HCT116 (cell line): ENCODE data around the gene MICOS13. TPM values are rescaled to one million over a fixed set of nuclear protein-coding genes. Genes with fewer than 3 reads are reported as not detected.

Experiments used
- ATAC-seq: fragments of 200-7000 bp; cut with Tn5 transposase; 2 replicates; pipeline ENCODE4 v1.9.1; 2020; ENCODE audit warnings: mild to moderate bottlenecking, moderate library complexity
- BruUV-seq: library from RNA; stranded (reverse); fragments of 400-500 nt; replicated peaks from 2 replicates; lab custom pipeline; 2021; lab: Mats Ljungman, UMichigan
- CTCF ChIA-PET: fragments of 300-600 bp; sonication (Branson Sonifier 250); formaldehyde crosslinking; loops from one replicate; lab custom pipeline; 2021; ENCODE audit warnings: antibody characterized with exemption; lab: Charles Lee
- POLR2A ChIA-PET: fragments of 300-600, 350-600 bp; sonication (Branson Sonifier 250); formaldehyde crosslinking; loops from one replicate; lab custom pipeline; 2021; ENCODE audit warnings: antibody characterized with exemption; lab: Charles Lee
- RAD21 ChIA-PET, 2 experiments: fragments of 300-600 bp; sonication (Branson Sonifier 250); formaldehyde crosslinking; loops; one replicate each; lab custom pipeline; 2023; ENCODE audit warnings: low total read pairs in 2 of 2; ENCODE audit not compliant: uncharacterized antibody in 2 of 2, unreplicated experiment in 2 of 2, low non-redundant PET in 1 of 2; lab: Charles Lee
- DNase-seq: peaks from one replicate; pipeline ENCODE4 v3.0.0-alpha.2; 2010; ENCODE audit warnings: low read depth, low spot score
- H2AFZ ChIP-seq: fragments of 200-600 bp; shearing (Covaris generic), sonication (generic); 2 replicates; pipeline ENCODE4 v1.6.1; 2017; ENCODE audit warnings: low read depth, mixed run types, mixed read lengths, antibody characterized with exemption, low read length; ENCODE audit not compliant: poor library complexity, severe bottlenecking
- H3K27ac ChIP-seq: 2 replicates; pipeline ENCODE4 v1.5.1; 2012; ENCODE audit warnings: low read depth, low read length
- H3K27me3 ChIP-seq: fragments of 200-600 bp; sonication (generic); 2 replicates; pipeline ENCODE4 v1.6.1; 2016; ENCODE audit warnings: mixed run types, low read length, mixed read lengths; ENCODE audit not compliant: insufficient read depth
- H3K36me3 ChIP-seq, 2 experiments: fragments of 200-500 bp in 1 of 2; fragments of 200-600 bp in 1 of 2; sonication (Bioruptor generic) in 1 of 2; sonication (generic) in 1 of 2; 2 replicates each; pipeline versions ENCODE4 v1.5.1 to v1.6.1; 2014 to 2016; ENCODE audit warnings: low read length in 2 of 2, inconsistent platforms in 1 of 2, mixed read lengths in 1 of 2, mixed run types in 1 of 2; ENCODE audit not compliant: insufficient read depth in 2 of 2, control insufficient read depth in 1 of 2
- H3K4me1 ChIP-seq, 2 experiments: fragments of 200-600 bp in 1 of 2; sonication (generic) in 1 of 2; 2 replicates each; pipeline versions ENCODE4 v1.5.1 to v1.6.1; 2012 to 2017; ENCODE audit warnings: low read length in 2 of 2, inconsistent platforms in 1 of 2, mild to moderate bottlenecking in 1 of 2, mixed read lengths in 1 of 2, mixed run types in 1 of 2, moderate library complexity in 1 of 2; ENCODE audit not compliant: insufficient read depth in 2 of 2, control insufficient read depth in 1 of 2
- H3K4me2 ChIP-seq: fragments of 200-600 bp; sonication (generic); 2 replicates; pipeline ENCODE4 v1.6.1; 2017; ENCODE audit warnings: mixed run types, low read length, mixed read lengths
- H3K4me3 ChIP-seq, 2 experiments: fragments of 200-600 bp in 1 of 2; sonication (generic) in 1 of 2; replicated peaks in 1 of 2; 2 replicates each; pipeline ENCODE4 v1.5.1; 2011 to 2016; ENCODE audit warnings: low read length in 2 of 2, control low read depth in 1 of 2, low read depth in 1 of 2, mild to moderate bottlenecking in 1 of 2, mixed read lengths in 1 of 2, mixed run types in 1 of 2
- H3K79me2 ChIP-seq: fragments of 200-600 bp; sonication (generic); 2 replicates; pipeline ENCODE4 v1.6.1; 2017; ENCODE audit warnings: mild to moderate bottlenecking, mixed run types, low read length, moderate library complexity, mixed read lengths; ENCODE audit not compliant: insufficient read depth
- H3K9ac ChIP-seq: fragments of 200-600 bp; sonication (generic); 2 replicates; pipeline ENCODE4 v1.6.1; 2016; ENCODE audit warnings: low read length, mixed read lengths
- H3K9me2 ChIP-seq: fragments of 200-600 bp; sonication (generic), shearing (Covaris generic); 2 replicates; pipeline ENCODE4 v1.6.1; 2017; ENCODE audit warnings: mixed run types, mild to moderate bottlenecking, moderate library complexity; ENCODE audit not compliant: insufficient read depth
- H3K9me3 ChIP-seq, 2 experiments: fragments of 200-500 bp in 1 of 2; fragments of 200-600 bp in 1 of 2; sonication (Bioruptor generic) in 1 of 2; sonication (generic) in 1 of 2; 2 replicates each; pipeline ENCODE4 v1.6.1; 2014 to 2017; ENCODE audit warnings: low read length in 2 of 2, mixed read lengths in 2 of 2, inconsistent platforms in 1 of 2, low read depth in 1 of 2, mild to moderate bottlenecking in 1 of 2, mixed run types in 1 of 2, moderate library complexity in 1 of 2; ENCODE audit not compliant: control insufficient read depth in 1 of 2, insufficient read depth in 1 of 2
- H4K20me1 ChIP-seq: fragments of 200-600 bp; sonication (generic), shearing (Covaris generic); 2 replicates; pipeline ENCODE4 v1.6.1; 2017; ENCODE audit warnings: mixed run types, mild to moderate bottlenecking, moderate library complexity; ENCODE audit not compliant: insufficient read depth
- EGR1 ChIP-seq: IDR thresholded peaks from 2 replicates; pipeline ENCODE4 v1.6.1; 2012; ENCODE audit warnings: low read depth
- FOSL1 ChIP-seq: IDR thresholded peaks from 2 replicates; pipeline ENCODE4 v1.6.1; 2012; ENCODE audit warnings: low read depth
- RAD21 ChIP-seq: IDR thresholded peaks from 2 replicates; pipeline ENCODE4 v1.6.1; 2012; ENCODE audit warnings: low read depth, mild to moderate bottlenecking
- REST ChIP-seq: IDR thresholded peaks from 2 replicates; pipeline ENCODE4 v1.6.1; 2012; ENCODE audit warnings: low read depth
- SIN3A ChIP-seq: IDR thresholded peaks from 2 replicates; pipeline ENCODE4 v1.6.1; 2012; ENCODE audit warnings: low read depth
- SP1 ChIP-seq: IDR thresholded peaks from 2 replicates; pipeline ENCODE4 v1.6.1; 2012; ENCODE audit warnings: low read depth
- ZFX ChIP-seq: fragments of 450-650 bp; IDR thresholded peaks from 2 replicates; pipeline ENCODE4 v1.6.1; 2017
- intact Hi-C: fragments of 100-400 bp; cut with micrococcal nuclease; formaldehyde crosslinking; loops from 2 replicates; pipeline ENCODE4 v1.10.0; 2022
- total RNA-seq: library from RNA; stranded (reverse); gene quantifications from one replicate; pipeline ENCODE4 v1.2.1, GENCODE V29; 2021; ENCODE audit not compliant: unreplicated experiment
- TF ChIP-seq, protein P1 (sequence below): IDR thresholded peaks from 2 replicates; pipeline ENCODE4 v1.6.1; 2011; ENCODE audit warnings: mild to moderate bottlenecking, low read length, moderate library complexity; ENCODE audit not compliant: insufficient replicate concordance; ENCODE audit errors: extremely low read depth

The MICOS13 gene
- total RNA-seq, 1 experiment from 2014 or later, result 61.6 TPM

DNA sequence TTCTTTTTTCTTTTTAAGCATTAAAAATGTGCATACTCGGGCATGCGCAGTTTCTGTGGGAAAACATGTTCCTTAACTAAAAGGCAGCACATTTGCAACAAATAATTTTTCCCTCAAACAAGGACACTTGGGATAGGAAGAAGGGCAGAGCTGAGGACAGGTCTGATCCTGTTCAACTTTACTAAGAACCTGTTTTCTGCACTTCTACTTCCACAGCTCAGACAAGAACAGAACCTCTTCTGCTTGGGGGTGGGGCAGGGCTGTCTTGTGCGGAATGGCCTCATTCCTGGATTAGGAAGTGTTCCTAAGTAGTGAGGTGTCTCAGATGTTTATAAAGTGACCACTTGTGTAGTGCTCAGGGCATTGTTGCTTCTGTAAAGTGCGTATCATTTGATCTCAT lies 39.1 kb downstream of the MICOS13 start:
- Histone ChIP-seq H3K4me1 (no peaks in the 10 kb centered on the region), H3K79me2 (peaks cover 100% of the 10 kb centered on the region), H3K36me3 (peaks cover 27 to 43% of the 10 kb centered on the region in 2 experiments; a peak in 3 of 4 replicates), H2AFZ (no peak overlapping the region), H3K27ac (no peak overlapping the region), H3K27me3 (no peaks in the 10 kb centered on the region), H4K20me1 (peaks cover 37% of the 10 kb centered on the region; the same call in 1 of the 2 replicates), H3K9me3 (no peaks in the 10 kb centered on the region), H3K9ac (no peak overlapping the region), H3K4me3 (no peak overlapping the region), H3K9me2 (no peaks in the 10 kb centered on the region), H3K4me2 (no peak overlapping the region)
- RAD21 ChIA-PET, result no interaction called here
- CTCF ChIA-PET, result no interaction called here
- POLR2A ChIA-PET, result no interaction called here
- ATAC-seq (no peak), DNase-seq (no peak)
- no TSS peak for BruUV-seq
- intact Hi-C loops, result no loop called here
- TF ChIP-seq RAD21, result no peak
- TF ChIP-seq REST, result no peak
- TF ChIP-seq SIN3A, result no peak
- TF ChIP-seq FOSL1, result no peak

DNA sequence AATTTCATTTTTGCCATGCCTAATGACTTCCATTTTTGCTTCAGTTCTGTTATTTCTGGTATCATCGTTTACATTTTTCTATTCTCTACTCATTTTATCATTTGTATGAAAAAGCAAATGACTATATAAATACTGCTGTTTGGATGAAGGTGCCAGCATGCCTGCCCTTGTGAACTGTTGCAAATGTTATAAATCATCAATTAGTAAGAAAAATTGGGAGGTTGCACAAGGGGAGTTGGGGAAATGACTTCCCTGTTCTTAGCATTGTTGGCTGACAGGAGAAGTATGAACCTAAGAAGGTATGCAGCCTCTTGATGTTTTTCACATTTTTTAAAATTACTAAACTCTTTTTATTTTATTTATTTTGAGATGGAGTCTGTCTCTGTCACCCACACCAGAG lies 42.3 kb downstream of the MICOS13 start:
- H4K20me1 ChIP-seq, result peaks cover 46% of the 10 kb centered on the region

More for the DNA sequence above, 42.3 kb downstream of the MICOS13 start:
- ChIA-PET CTCF (no interaction called here), POLR2A (no interaction called here), RAD21 (no interaction called here)
- intact Hi-C loops, result no loop called here
- H3K9ac ChIP-seq, result no peak overlapping the region
- H3K36me3 ChIP-seq, result peaks cover 5 to 18% of the 10 kb centered on the region in 2 experiments; a peak in 2 of 4 replicates
- peaks cover 100% of the 10 kb centered on the region for H3K79me2 ChIP-seq
- H2AFZ ChIP-seq, result no peak overlapping the region
- H3K4me2 ChIP-seq, result no peak overlapping the region
- DNase-seq (no peak), ATAC-seq (no peak)
- no peaks in the 10 kb centered on the region for H3K4me1 ChIP-seq
- H3K27ac ChIP-seq, result no peak overlapping the region
- no peak overlapping the region for H3K4me3 ChIP-seq
- no peaks in the 10 kb centered on the region for H3K27me3 ChIP-seq
- BruUV-seq, result no TSS peak
- no peaks in the 10 kb centered on the region for H3K9me2 ChIP-seq
- no peaks in the 10 kb centered on the region for H3K9me3 ChIP-seq
- TF ChIP-seq ZFX (no peak), SP1 (no peak), EGR1 (no peak)
- TF ChIP-seq, protein P1, sequence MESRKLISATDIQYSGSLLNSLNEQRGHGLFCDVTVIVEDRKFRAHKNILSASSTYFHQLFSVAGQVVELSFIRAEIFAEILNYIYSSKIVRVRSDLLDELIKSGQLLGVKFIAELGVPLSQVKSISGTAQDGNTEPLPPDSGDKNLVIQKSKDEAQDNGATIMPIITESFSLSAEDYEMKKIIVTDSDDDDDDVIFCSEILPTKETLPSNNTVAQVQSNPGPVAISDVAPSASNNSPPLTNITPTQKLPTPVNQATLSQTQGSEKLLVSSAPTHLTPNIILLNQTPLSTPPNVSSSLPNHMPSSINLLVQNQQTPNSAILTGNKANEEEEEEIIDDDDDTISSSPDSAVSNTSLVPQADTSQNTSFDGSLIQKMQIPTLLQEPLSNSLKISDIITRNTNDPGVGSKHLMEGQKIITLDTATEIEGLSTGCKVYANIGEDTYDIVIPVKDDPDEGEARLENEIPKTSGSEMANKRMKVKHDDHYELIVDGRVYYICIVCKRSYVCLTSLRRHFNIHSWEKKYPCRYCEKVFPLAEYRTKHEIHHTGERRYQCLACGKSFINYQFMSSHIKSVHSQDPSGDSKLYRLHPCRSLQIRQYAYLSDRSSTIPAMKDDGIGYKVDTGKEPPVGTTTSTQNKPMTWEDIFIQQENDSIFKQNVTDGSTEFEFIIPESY, result no peak
